Esophagus muscularis mucosa (tissue), 4 donors: ENCODE results near the gene PABPN1. TPM values are rescaled to one million over a fixed set of nuclear protein-coding genes. Genes with fewer than 3 reads are reported as not detected.
A peak's percentile ranks its signal among the peaks of the same experiment; 100 is the strongest.

Experiments
- DNase-seq: peaks from one replicate; pipeline ENCODE4 v3.0.0-alpha.2; 2017; ENCODE audit errors: extremely low spot score
- H3K27ac ChIP-seq, 4 donors: fragments of 200-600 bp; sonication (generic); replicated peaks in 1 of 4; 1 replicate in 3 of 4; 2 replicates in 1 of 4; pipeline ENCODE4 v1.5.1; 2016 to 2019; ENCODE audit warnings: mild to moderate bottlenecking in 1 of 4
- H3K27me3 ChIP-seq, 4 donors: fragments of 200-600 bp; sonication (generic); one replicate each; pipeline versions ENCODE4 v1.5.1 to v1.6.0; 2016 to 2019
- H3K36me3 ChIP-seq, 4 donors: fragments of 200-600 bp; sonication (generic); one replicate each; pipeline ENCODE4 v1.5.1; 2016 to 2019
- H3K4me1 ChIP-seq, 4 donors: fragments of 200-600 bp; sonication (generic); one replicate each; pipeline ENCODE4 v1.5.1; 2016 to 2019
- H3K4me3 ChIP-seq, 4 donors: fragments of 200-600 bp; sonication (generic); 1 replicate in 2 of 4; 2 replicates in 2 of 4; pipeline ENCODE4 v1.5.1; 2016 to 2019; ENCODE audit warnings: mild to moderate bottlenecking in 4 of 4, moderate library complexity in 1 of 4
- H3K9me3 ChIP-seq, 4 donors: fragments of 200-600 bp; sonication (generic); 1 replicate in 3 of 4; 2 replicates in 1 of 4; pipeline ENCODE4 v1.5.1; 2016 to 2019
- CTCF ChIP-seq, 3 experiments: fragments of 200-600 bp in 2 of 3; fragments of 450-650 bp in 1 of 3; sonication (generic) in 2 of 3; IDR thresholded peaks; one replicate each; pipeline ENCODE4 v1.5.1; 2017 to 2019; ENCODE audit warnings: antibody characterized with exemption in 3 of 3, mild to moderate bottlenecking in 2 of 3, moderate library complexity in 1 of 3
- EP300 ChIP-seq: sonication (generic); formaldehyde crosslinking; IDR thresholded peaks from one replicate; pipeline ENCODE4 v1.6.1; 2017; ENCODE audit warnings: antibody characterized with exemption
- POLR2A ChIP-seq: fragments of 450-650 bp; IDR thresholded peaks from one replicate; pipeline ENCODE4 v1.6.1; 2017; ENCODE audit warnings: antibody characterized with exemption, moderate library complexity, mild to moderate bottlenecking, low read depth
- POLR2AphosphoS5 ChIP-seq, 2 donors: sonication (generic); formaldehyde crosslinking; IDR thresholded peaks; one replicate each; pipeline ENCODE4 v1.6.1; 2017; ENCODE audit warnings: antibody characterized with exemption in 2 of 2
- WGBS: methylation state at CpG from one replicate; pipeline ENCODE4 v1.1.5; 2018; 5-methylcytosine and 5-hydroxymethylcytosine counted together
- intact Hi-C: fragments of 100-400 bp; cut with DNase I; formaldehyde crosslinking; loops from one replicate; pipeline ENCODE4 v1.15.1; 2023
- total RNA-seq, 4 donors: library from RNA; depleted of rRNA; stranded (reverse); fragments of >200 nt; gene quantifications; one replicate each; pipeline versions ENCODE4 v1.1.0 to v1.2.1, GENCODE V29; 2016

The PABPN1 gene
- total RNA-seq, 4 donors from 2014 or later, result 44.6 to 68.1 (median 53.9) TPM

GRCh38 chr14:23284654-23285529 lies 36.4 kb upstream of the PABPN1 start:
- Histone ChIP-seq H3K27ac (peak overlapping the region; percentile 91 to 99 (median 94)), H3K9me3 (no peaks in the 10 kb centered on the region), H3K4me1 (peaks cover 22 to 32% (median 28%) of the 10 kb centered on the region in 4 donors), H3K36me3 (no peaks in the 10 kb centered on the region), H3K4me3 (peak overlapping the region; percentile 71 to 99 (median 86)), H3K27me3 (no peaks in the 10 kb centered on the region)
- intact Hi-C loops, result no loop called here
- TF ChIP-seq CTCF (IDR thresholded peaks at IDR 0.05) (no peak), POLR2AphosphoS5 (IDR thresholded peaks at IDR 0.05) (peak in 1 of 2 donors; percentile 4), EP300 (no peak)
- no peak for DNase-seq
- WGBS, result 26% methylated on average over 9 of the region's 9 CpGs

GRCh38 chr14:23285530-23286019 lies 35.7 kb upstream of the PABPN1 start:
- H3K27ac ChIP-seq, result peak overlapping the region; percentile 91 to 99 (median 94)
- H3K9me3 ChIP-seq, result no peaks in the 10 kb centered on the region
- no peaks in the 10 kb centered on the region for H3K36me3 ChIP-seq
- TF ChIP-seq POLR2A, result no peak
- TF ChIP-seq EP300, result no peak
- TF ChIP-seq CTCF (IDR thresholded peaks at IDR 0.05), result no peak
- TF ChIP-seq POLR2AphosphoS5 (IDR thresholded peaks at IDR 0.05), result no peak
- peaks cover 22 to 31% (median 26%) of the 10 kb centered on the region in 4 donors for H3K4me1 ChIP-seq
- 1% methylated on average over 14 of the region's 22 CpGs for WGBS
- peak overlapping the region; percentile 71 to 99 (median 86) for H3K4me3 ChIP-seq
- H3K27me3 ChIP-seq, result no peaks in the 10 kb centered on the region
- intact Hi-C loops, result no loop called here
- DNase-seq, result no peak

- no peak for TF ChIP-seq EP300
- peak in 1 of 3 experiments; percentile 28 for TF ChIP-seq CTCF (IDR thresholded peaks at IDR 0.05)
- peak; percentile 89 to 93 for TF ChIP-seq POLR2AphosphoS5 (IDR thresholded peaks at IDR 0.05)
- TF ChIP-seq POLR2A, result peak; percentile 46
- Histone ChIP-seq H3K27me3 (no peaks in the 10 kb centered on the region), H3K36me3 (no peaks in the 10 kb centered on the region), H3K4me3 (peak within 1 kb of the TSS; percentile 71 to 99 (median 86)), H3K9me3 (no peaks in the 10 kb centered on the region), H3K4me1 (peaks cover 22 to 31% (median 26%) of the 10 kb centered on the region in 4 donors), H3K27ac (peak within 1 kb of the TSS; percentile 91 to 99 (median 94))
- WGBS, result 1% methylated on average over 36 of the region's 53 CpGs
- peak; percentile 100 for DNase-seq
- intact Hi-C loops, result no loop called here
Observed at GRCh38 chr14:23286020-23286901, 35.0 kb upstream of the PABPN1 start, which contains the start of gene HOMEZ. Gene HOMEZ (minus strand): TSS chr14:23286132. CDS start chr14:23285952, 180 bp downstream.

- Histone ChIP-seq H3K36me3 (no peaks in the 10 kb centered on the region), H3K27me3 (no peaks in the 10 kb centered on the region), H3K4me1 (peaks cover 22 to 31% (median 26%) of the 10 kb centered on the region in 4 donors), H3K27ac (peak overlapping the region; percentile 91 to 99 (median 94)), H3K4me3 (peak overlapping the region; percentile 71 to 99 (median 86)), H3K9me3 (no peaks in the 10 kb centered on the region)
- 52% methylated on average over 6 of the region's 6 CpGs for WGBS
- no peak for DNase-seq
- TF ChIP-seq EP300 (no peak), POLR2A (no peak), POLR2AphosphoS5 (IDR thresholded peaks at IDR 0.05) (no peak), CTCF (IDR thresholded peaks at IDR 0.05) (no peak)
- intact Hi-C loops, result no loop called here
Observed at GRCh38 chr14:23286902-23287479, 34.3 kb upstream of the PABPN1 start.
